Measurements from ENCODE around the gene TLX1. TPM values are rescaled to one million over a fixed set of nuclear protein-coding genes. Genes with fewer than 3 reads are reported as not detected.

Gene TLX1
- polyA plus RNA-seq, 2 of the 4 experiments (the other 2 are of a cell fraction) = 0.06 TPM; not detected in 1

DNA sequence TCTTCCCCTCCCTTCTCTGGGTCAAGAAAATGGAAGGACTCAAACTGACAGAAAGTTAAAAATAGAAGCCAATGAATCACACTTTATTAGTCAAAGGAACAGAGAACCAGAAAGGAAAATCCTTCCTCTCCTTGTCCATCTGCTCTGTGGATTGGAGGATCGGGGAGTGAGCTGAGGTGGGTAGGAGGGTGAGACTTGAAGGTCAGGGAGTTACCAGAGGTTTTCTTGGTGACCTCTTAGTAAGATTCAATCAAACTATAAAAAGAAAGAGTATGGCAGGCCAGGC lies 12.2 kb downstream of the TLX1 start:
- ChIA-PET POLR2A (no interaction called here), CTCF (interaction anchor here (0.6 to 19.4 kb wide), 25 partner anchors 10 to 256 kb away, joined by 4 to 463 read pairs (median 19); partner anchors contain the start of genes KAZALD1, PDZD7 and SFXN3)
- no peak overlapping the region for H3K4me3 ChIP-seq
- no peaks in the 10 kb centered on the region for H3K9me3 ChIP-seq
- 62% methylated on average over 1 of the region's 1 CpG for WGBS (ENCODE audit: missing lambda C conversion rate)
- DNase-seq (ENCODE audit: low read depth in 1 of 2, low spot score in 1 of 2) = no peak
- no peak for ATAC-seq
- TF ChIP-seq EHMT2 (IDR thresholded peaks at IDR 0.05; ENCODE audit: low read depth) (no peak), KDM5A (IDR thresholded peaks at IDR 0.05) (no peak), CHD2 (IDR thresholded peaks at IDR 0.05; ENCODE audit: low read length, partially characterized antibody) (no peak), HDAC2 (IDR thresholded peaks at IDR 0.05) (no peak), ZFP36 (IDR thresholded peaks at IDR 0.05; ENCODE audit: borderline replicate concordance, partially characterized antibody) (no peak), NFE2L2 (conservative IDR thresholded peaks at IDR 0.05; ENCODE audit: low read length) (no peak), SREBF2 (IDR thresholded peaks at IDR 0.05) (no peak), MYC (IDR thresholded peaks at IDR 0.05; ENCODE audit: borderline replicate concordance, low read length) (no peak), E2F6 (IDR thresholded peaks at IDR 0.05; ENCODE audit: borderline replicate concordance, low read depth) (no peak), CBX2 (IDR thresholded peaks at IDR 0.05; ENCODE audit: borderline replicate concordance, low read depth) (no peak), NR3C1 (IDR thresholded peaks at IDR 0.05) (no peak), JUNB (IDR thresholded peaks at IDR 0.05) (no peak), HEYL (CRISPR knock-in tag; IDR thresholded peaks at IDR 0.05) (no peak), POLR2AphosphoS2 (conservative IDR thresholded peaks at IDR 0.05; ENCODE audit: low read length) (no peak)
- no peak for FAIRE-seq
- 0 out of 3 replicates have a peak, but pooled peaks cover 3% of the 10 kb centered on the region for H3K4me1 ChIP-seq
- H3K4me2 ChIP-seq = no peak overlapping the region
- no peak overlapping the region for H3K27ac ChIP-seq

DNA sequence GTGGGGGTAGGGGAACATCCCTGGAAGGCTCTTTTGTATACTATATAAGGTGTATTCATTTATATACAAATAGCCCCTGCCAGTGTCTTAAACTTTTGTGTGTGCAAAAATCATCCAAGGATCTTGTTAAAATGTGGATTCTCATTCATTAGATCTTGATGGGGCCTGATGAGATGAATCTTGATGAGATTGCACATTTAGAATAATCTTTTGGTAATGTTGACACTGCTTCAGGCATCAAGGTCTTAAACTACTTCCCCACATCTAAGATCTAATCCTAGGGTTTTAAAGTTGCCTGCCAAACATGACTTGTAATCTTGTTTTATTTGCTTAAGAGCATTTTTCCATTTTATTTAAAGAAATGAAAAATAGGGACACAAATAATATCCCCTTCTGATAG lies 13.0 kb downstream of the TLX1 start:
- no peak for TF ChIP-seq USF2 (IDR thresholded peaks at IDR 0.05)
- TF ChIP-seq MAFK (IDR thresholded peaks at IDR 0.05; ENCODE audit: partially characterized antibody) = peak; percentile 56
- CTCF ChIA-PET = interaction anchor here (0.6 to 19.4 kb wide), 9 partner anchors 10 to 255 kb away, joined by 4 to 463 read pairs (median 28); no protein-coding TSS in a partner anchor

DNA sequence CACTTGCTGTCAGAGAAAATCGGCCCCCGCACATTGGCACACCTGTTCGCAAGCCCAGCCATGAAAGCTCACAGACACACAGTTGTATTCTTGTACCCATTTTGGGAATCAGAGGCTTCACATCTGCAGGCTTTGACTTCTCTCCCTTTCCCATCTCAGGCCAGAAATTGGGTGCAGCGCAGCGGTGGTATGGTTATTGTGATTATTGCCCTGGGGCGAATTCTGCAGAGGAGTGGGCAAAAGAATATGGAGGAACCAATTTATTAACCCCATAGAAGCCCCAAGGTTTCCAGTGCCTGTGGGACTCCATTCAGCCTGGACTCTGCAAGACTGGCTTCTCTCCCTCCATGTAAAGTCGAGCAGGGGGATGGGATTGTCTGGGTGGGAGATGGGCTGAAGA lies 14.0 kb downstream of the TLX1 start:
- H3K4me3 ChIP-seq = no peak overlapping the region
- no peak overlapping the region for H3K4me2 ChIP-seq
- WGBS (ENCODE audit: missing lambda C conversion rate) = 58% methylated on average over 7 of the region's 7 CpGs
- CTCF ChIA-PET = interaction anchor here (0.6 to 19.4 kb wide), 3 partner anchors 48 to 400 kb away, joined by 3 to 463 read pairs (median 4); no protein-coding TSS in a partner anchor
- DNase-seq (ENCODE audit: low read depth in 1 of 2, low spot score in 1 of 2) = no peak
- ATAC-seq = no peak
- H3K4me1 ChIP-seq = 0 out of 3 replicates have a peak, but pooled peaks cover 3% of the 10 kb centered on the region
- no peak for FAIRE-seq
- POLR2A ChIA-PET = no interaction called here
- TF ChIP-seq USF2 (IDR thresholded peaks at IDR 0.05) (no peak), JUNB (IDR thresholded peaks at IDR 0.05) (no peak), BHLHE40 (IDR thresholded peaks at IDR 0.05; ENCODE audit: low read depth, low read length) (no peak), NFE2L2 (conservative IDR thresholded peaks at IDR 0.05; ENCODE audit: low read length) (no peak), FOXS1 (CRISPR knock-in tag; IDR thresholded peaks at IDR 0.05) (no peak), RFX5 (IDR thresholded peaks at IDR 0.05) (no peak), NR3C1 (IDR thresholded peaks at IDR 0.05) (no peak), EHMT2 (IDR thresholded peaks at IDR 0.05; ENCODE audit: low read depth) (no peak), CTCF (IDR thresholded peaks at IDR 0.05) (no peak), HDAC2 (IDR thresholded peaks at IDR 0.05) (no peak), MYC (IDR thresholded peaks at IDR 0.05; ENCODE audit: borderline replicate concordance, low read length) (no peak), CEBPB (IDR thresholded peaks at IDR 0.05) (no peak), RNF2 (IDR thresholded peaks at IDR 0.05; ENCODE audit: borderline replicate concordance, low read depth) (no peak), KDM1A (IDR thresholded peaks at IDR 0.05; ENCODE audit: low read depth) (no peak), RAD21 (conservative IDR thresholded peaks at IDR 0.05 in 1 of 2, IDR thresholded peaks at IDR 0.05 in 1 of 2) (no peak)
- H3K27ac ChIP-seq = no peak overlapping the region
- peaks cover 16% of the 10 kb centered on the region for H3K9me3 ChIP-seq

More for the DNA sequence above, 13.0 kb downstream of the TLX1 start:
- no peak for FAIRE-seq
- ATAC-seq = no peak
- POLR2A ChIA-PET = no interaction called here
- Histone ChIP-seq H3K4me2 (no peak overlapping the region), H3K4me1 (0 out of 3 replicates have a peak, but pooled peaks cover 3% of the 10 kb centered on the region), H3K4me3 (no peak overlapping the region), H3K9me3 (peaks cover 5% of the 10 kb centered on the region), H3K27ac (no peak overlapping the region)
- no peak for DNase-seq (ENCODE audit: low read depth in 1 of 2, low spot score in 1 of 2)

Data from A549 (cell line).